Right lobe of liver (tissue), 4 donors: Measurements from ENCODE around the gene OPCML.

ENCODE experiments used
- CTCF ChIP-seq, 4 donors: fragments of 200-600 bp in 3 of 4; fragments of 450-650 bp in 1 of 4; IDR thresholded peaks; one replicate each; pipeline versions ENCODE4 v1.5.1 to v1.8.0; 2016 to 2022; ENCODE audit warnings: antibody characterized with exemption in 4 of 4, mild to moderate bottlenecking in 2 of 4
- POLR2A ChIP-seq: fragments of 450-650 bp; IDR thresholded peaks from one replicate; pipeline ENCODE4 v1.6.1; 2017; ENCODE audit warnings: antibody characterized with exemption, mild to moderate bottlenecking
- donor health status: DM: no; HTN: no; CAD: no.
- donor health status: DM: no; HTN: no; CAD: no.
- donor health status: DM: no; HTN: yes; CAD: no.

DNA sequence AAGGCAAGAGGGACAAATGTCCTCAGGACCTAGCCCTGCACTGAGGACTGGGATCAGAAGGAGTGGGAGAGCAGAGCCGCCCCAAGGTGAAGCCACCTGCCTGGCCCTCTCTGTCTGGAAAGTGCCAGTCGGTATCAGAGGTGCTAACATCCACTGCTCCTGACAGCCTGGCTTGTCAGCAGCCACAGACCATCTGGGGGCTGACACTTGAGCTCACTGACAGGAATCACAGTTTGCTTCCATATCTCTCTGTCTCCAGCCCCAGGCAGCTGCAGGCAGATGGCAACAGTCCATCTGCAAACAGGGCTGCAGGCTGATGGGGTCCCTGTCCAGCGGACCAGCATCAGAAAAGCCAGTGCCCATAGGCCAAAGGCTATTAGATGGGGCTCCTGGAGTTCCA, 5.5 kb downstream of the OPCML start:
- TF ChIP-seq CTCF (IDR thresholded peaks at IDR 0.05) (no peak), POLR2A (no peak)
